ENCODE results near the gene STAU1.

- TF ChIP-seq GATA2 (IDR thresholded peaks at IDR 0.05; ENCODE audit: low read depth, low read length): no peak
- no peak for TF ChIP-seq GATA3 (IDR thresholded peaks at IDR 0.05; ENCODE audit: low read depth, low read length)
Measured at GRCh38 chr20:49115564-49115963, 72.6 kb downstream of the STAU1 start.

Measured in SH-SY5Y (cell line).